Stomach smooth muscle (tissue), 2 donors: ENCODE data around the gene TMCC3.
A peak's percentile ranks its signal among the peaks of the same experiment; 100 is the strongest.

Source experiments
- H3K27ac ChIP-seq: one replicate; pipeline ENCODE4 v1.7.0; 2013; ENCODE audit warnings: mild to moderate bottlenecking, low read length, inconsistent platforms
- H3K27me3 ChIP-seq, 2 donors: one replicate each; pipeline ENCODE4 v1.7.0; 2013; ENCODE audit warnings: low read length in 2 of 2; ENCODE audit not compliant: insufficient read depth in 2 of 2, control insufficient read depth in 1 of 2
- H3K36me3 ChIP-seq, 2 donors: one replicate each; pipeline ENCODE4 v1.7.0; 2013; ENCODE audit warnings: low read length in 2 of 2; ENCODE audit not compliant: control insufficient read depth in 2 of 2, insufficient read depth in 2 of 2
- H3K4me1 ChIP-seq: one replicate; pipeline ENCODE4 v1.7.0; 2013; ENCODE audit warnings: low read length; ENCODE audit not compliant: control insufficient read depth, insufficient read depth
- H3K4me3 ChIP-seq, 2 donors: one replicate each; pipeline ENCODE4 v1.7.0; 2013; ENCODE audit warnings: low read length in 2 of 2
- H3K9ac ChIP-seq, 2 donors: one replicate each; pipeline ENCODE4 v1.7.0; 2013; ENCODE audit warnings: low read length in 2 of 2, mild to moderate bottlenecking in 1 of 2
- H3K9me3 ChIP-seq, 2 donors: one replicate each; pipeline ENCODE4 v1.7.0; 2013; ENCODE audit warnings: low read length in 2 of 2; ENCODE audit not compliant: control insufficient read depth in 2 of 2
- donor health status: healthy.
- donor health status: Pancreatic carcinoma.

The TMCC3 gene

GRCh38 chr12:94634717-94635116 is 15.6 kb downstream of the TMCC3 start:
- Histone ChIP-seq H3K36me3 (no peaks in the 10 kb centered on the region), H3K4me3 (no peak overlapping the region), H3K4me1 (no peaks in the 10 kb centered on the region), H3K27me3 (no peaks in the 10 kb centered on the region), H3K9ac (no peak overlapping the region), H3K27ac (no peak overlapping the region), H3K9me3 (no peaks in the 10 kb centered on the region)

GRCh38 chr12:94633401-94633800 is 17.0 kb downstream of the TMCC3 start:
- H3K9me3 ChIP-seq = no peaks in the 10 kb centered on the region

GRCh38 chr12:94631058-94631457 is 19.3 kb downstream of the TMCC3 start:
- Histone ChIP-seq H3K27me3 (no peaks in the 10 kb centered on the region), H3K36me3 (no peaks in the 10 kb centered on the region), H3K9me3 (no peaks in the 10 kb centered on the region), H3K4me1 (no peaks in the 10 kb centered on the region), H3K4me3 (no peak overlapping the region), H3K9ac (no peak overlapping the region), H3K27ac (no peak overlapping the region)

More at GRCh38 chr12:94633401-94633800, 17.0 kb downstream of the TMCC3 start:
- H3K4me1 ChIP-seq = no peaks in the 10 kb centered on the region
- no peak overlapping the region for H3K9ac ChIP-seq
- H3K27ac ChIP-seq = no peak overlapping the region
- H3K36me3 ChIP-seq = no peaks in the 10 kb centered on the region
- H3K27me3 ChIP-seq = no peaks in the 10 kb centered on the region
- H3K4me3 ChIP-seq = no peak overlapping the region

- H3K9ac ChIP-seq = no peak overlapping the region
- H3K36me3 ChIP-seq = no peaks in the 10 kb centered on the region
- no peak overlapping the region for H3K4me3 ChIP-seq
- H3K27me3 ChIP-seq = no peaks in the 10 kb centered on the region
- no peaks in the 10 kb centered on the region for H3K4me1 ChIP-seq
- no peak overlapping the region for H3K27ac ChIP-seq
- no peaks in the 10 kb centered on the region for H3K9me3 ChIP-seq
Observed at GRCh38 chr12:94628819-94629472, 21.4 kb downstream of the TMCC3 start.

- Histone ChIP-seq H3K4me3 (no peak overlapping the region), H3K9me3 (no peaks in the 10 kb centered on the region), H3K27me3 (no peaks in the 10 kb centered on the region), H3K36me3 (no peaks in the 10 kb centered on the region), H3K27ac (no peak overlapping the region), H3K4me1 (peaks cover 3% of the 10 kb centered on the region), H3K9ac (no peak overlapping the region)
Observed at GRCh38 chr12:94628369-94628768, 22.0 kb downstream of the TMCC3 start.

- Histone ChIP-seq H3K36me3 (no peaks in the 10 kb centered on the region), H3K9me3 (no peaks in the 10 kb centered on the region), H3K4me1 (peaks cover 8% of the 10 kb centered on the region)
Observed at GRCh38 chr12:94625531-94625930, 24.8 kb downstream of the TMCC3 start.

GRCh38 chr12:94623161-94623920 is 27.0 kb downstream of the TMCC3 start:
- H3K4me1 ChIP-seq = peaks cover 8% of the 10 kb centered on the region
- no peaks in the 10 kb centered on the region for H3K27me3 ChIP-seq
- no peak overlapping the region for H3K27ac ChIP-seq
- H3K9ac ChIP-seq = no peak overlapping the region
- H3K4me3 ChIP-seq = no peak overlapping the region
- H3K9me3 ChIP-seq = no peaks in the 10 kb centered on the region
- H3K36me3 ChIP-seq = no peaks in the 10 kb centered on the region

More at GRCh38 chr12:94625531-94625930, 24.8 kb downstream of the TMCC3 start:
- Histone ChIP-seq H3K9ac (no peak overlapping the region), H3K27me3 (no peaks in the 10 kb centered on the region), H3K4me3 (no peak overlapping the region), H3K27ac (no peak overlapping the region)

GRCh38 chr12:94622475-94622874 is 27.9 kb downstream of the TMCC3 start:
- H3K27me3 ChIP-seq = no peaks in the 10 kb centered on the region
- H3K4me3 ChIP-seq = no peak overlapping the region
- H3K36me3 ChIP-seq = no peaks in the 10 kb centered on the region
- no peaks in the 10 kb centered on the region for H3K9me3 ChIP-seq
- no peak overlapping the region for H3K9ac ChIP-seq
- H3K27ac ChIP-seq = no peak overlapping the region
- peaks cover 8% of the 10 kb centered on the region for H3K4me1 ChIP-seq

- Histone ChIP-seq H3K36me3 (no peaks in the 10 kb centered on the region), H3K4me1 (peaks cover 8% of the 10 kb centered on the region)
Observed at GRCh38 chr12:94621662-94622359, 28.5 kb downstream of the TMCC3 start.

GRCh38 chr12:94620621-94621020 is 29.7 kb downstream of the TMCC3 start:
- Histone ChIP-seq H3K9ac (no peak overlapping the region), H3K9me3 (no peaks in the 10 kb centered on the region), H3K4me1 (peaks cover 20% of the 10 kb centered on the region), H3K4me3 (no peak overlapping the region), H3K27me3 (no peaks in the 10 kb centered on the region), H3K27ac (no peak overlapping the region), H3K36me3 (no peaks in the 10 kb centered on the region)

More at GRCh38 chr12:94621662-94622359, 28.5 kb downstream of the TMCC3 start:
- H3K27ac ChIP-seq = no peak overlapping the region
- no peaks in the 10 kb centered on the region for H3K9me3 ChIP-seq
- no peaks in the 10 kb centered on the region for H3K27me3 ChIP-seq
- peak overlapping the region in 1 of 2 donors; percentile 13 for H3K9ac ChIP-seq
- H3K4me3 ChIP-seq = peak overlapping the region; percentile 26 to 55
